K562 (cell line): ENCODE measurements around the gene RNF207. TPM values are rescaled to one million over a fixed set of nuclear protein-coding genes. Genes with fewer than 3 reads are reported as not detected.

Source experiments
- ATF1 ChIP-seq, 2 experiments: fragments of 450-650 bp in 1 of 2; IDR thresholded peaks; 2 replicates each; pipeline ENCODE4 v1.6.1; 2016; ENCODE audit warnings: missing compliant biosample characterization in 1 of 2, missing genetic modification characterization in 1 of 2
- C11orf30 ChIP-seq: fragments of 450-650 bp; IDR thresholded peaks from 2 replicates; pipeline ENCODE4 v1.6.1; 2016; ENCODE audit warnings: low read depth, mild to moderate bottlenecking
- CEBPB ChIP-seq: fragments of 450-650 bp; IDR thresholded peaks from 2 replicates; pipeline ENCODE4 v1.6.1; 2016; ENCODE audit warnings: missing genetic modification characterization, missing compliant biosample characterization
- EGR1 ChIP-seq: fragments of 450-650 bp; conservative IDR thresholded peaks from 2 replicates; pipeline ENCODE4 v1.6.1; 2017; ENCODE audit warnings: mild to moderate bottlenecking
- FIP1L1 ChIP-seq: fragments of 200-400 bp; formaldehyde crosslinking; IDR thresholded peaks from 2 replicates; pipeline ENCODE4 v1.6.1; 2018; ENCODE audit warnings: mild to moderate bottlenecking, low read depth, low read length; ENCODE audit not compliant: poor library complexity, severe bottlenecking
- GABPB1 ChIP-seq: sonication (generic); formaldehyde crosslinking; IDR thresholded peaks from 2 replicates; pipeline ENCODE4 v1.8.0; 2022; ENCODE audit warnings: mild to moderate bottlenecking, missing genetic modification reagents
- MYC ChIP-seq, 2 experiments: fragments of 250-450 bp in 1 of 2; sonication (Bioruptor Pico) in 1 of 2; IDR thresholded peaks; 2 replicates each; pipeline versions ENCODE4 v1.5.1 to v1.6.1; 2012 to 2021; ENCODE audit warnings: low read depth in 2 of 2, borderline replicate concordance in 1 of 2, improper control_type of control experiment in 1 of 2, low read length in 1 of 2, mild to moderate bottlenecking in 1 of 2, moderate library complexity in 1 of 2
- PCBP1 ChIP-seq: fragments of 200-400 bp; formaldehyde crosslinking; IDR thresholded peaks from 2 replicates; pipeline ENCODE4 v1.6.1; 2018; ENCODE audit warnings: mild to moderate bottlenecking, low read depth, low read length; ENCODE audit not compliant: poor library complexity, severe bottlenecking
- SAFB ChIP-seq: fragments of 200-400 bp; formaldehyde crosslinking; IDR thresholded peaks from 2 replicates; pipeline ENCODE4 v1.6.1; 2017; ENCODE audit warnings: low read depth, low read length, borderline replicate concordance
- XRCC5 ChIP-seq: fragments of 200-400 bp; formaldehyde crosslinking; IDR thresholded peaks from 2 replicates; pipeline ENCODE4 v1.6.1; 2017; ENCODE audit warnings: low read depth, mild to moderate bottlenecking, low read length
- ZNF586 ChIP-seq: fragments of 450-650 bp; formaldehyde crosslinking; conservative IDR thresholded peaks from 2 replicates; pipeline ENCODE4 v1.4.0; 2020; ENCODE audit warnings: mild to moderate bottlenecking, moderate library complexity
- ZNF778 ChIP-seq: fragments of 450-650 bp; formaldehyde crosslinking; IDR thresholded peaks from 2 replicates; pipeline ENCODE4 v1.4.0; 2020; ENCODE audit warnings: mild to moderate bottlenecking, moderate library complexity
- polyA plus RNA-seq, 8 experiments: library from polyadenylated mRNA; depleted of rRNA in 4 of 8; stranded (reverse) in 5 of 8; unstranded in 3 of 8; fragments of >200 nt; fragmentation: Nextera tagmentation in 2 of 8; fragmentation: Illumina TruSeq in 1 of 8; extraction: Ambion mirVana in 2 of 8; extraction: Trizol in 1 of 8; gene quantifications; 2 replicates each; pipeline versions ENCODE4 v1.2.1 to v1.2.3, GENCODE V29; 2011 to 2014; ENCODE audit warnings: inconsistent platforms in 1 of 8, missing spikeins in 1 of 8
- total RNA-seq, 7 experiments: library from RNA; depleted of rRNA in 6 of 7; stranded (reverse); fragments of >200 nt in 6 of 7; fragmentation: Illumina TruSeq in 2 of 7; extraction: Trizol in 2 of 7; gene quantifications; 2 replicates each; pipeline versions ENCODE4 v1.2.1 to v1.2.3, GENCODE V29; 2011 to 2021; ENCODE audit warnings: low replicate concordance in 1 of 7
- TF ChIP-seq, protein P1 (sequence below): fragments of 450-650 bp; formaldehyde crosslinking; conservative IDR thresholded peaks from 2 replicates; pipeline ENCODE4 v1.4.0; 2022; ENCODE audit warnings: mild to moderate bottlenecking, missing genetic modification characterization
- TF ChIP-seq, protein P2 (sequence below): sonication (generic); formaldehyde crosslinking; IDR thresholded peaks from 2 replicates; pipeline ENCODE4 v1.8.0; 2022; ENCODE audit warnings: missing genetic modification reagents, mild to moderate bottlenecking, moderate library complexity, borderline replicate concordance
- TF ChIP-seq, protein P3 (sequence below): sonication (generic); formaldehyde crosslinking; IDR thresholded peaks from 2 replicates; pipeline ENCODE4 v1.8.1; 2023; ENCODE audit warnings: missing genetic modification reagents, mild to moderate bottlenecking, borderline replicate concordance
- TF ChIP-seq, protein P4 (sequence below): fragments of 200-800 bp; sonication (Bioruptor generic); IDR thresholded peaks from 2 replicates; pipeline ENCODE4 v1.6.1; 2017; ENCODE audit warnings: missing genetic modification characterization, missing compliant biosample characterization

Gene RNF207
- total and polyA plus RNA-seq, 9 of the 15 experiments (the other 6 are each of a cell fraction or from before 2014, with no cell fraction given), result 2.7 to 30.6 (median 12.9) TPM

DNA sequence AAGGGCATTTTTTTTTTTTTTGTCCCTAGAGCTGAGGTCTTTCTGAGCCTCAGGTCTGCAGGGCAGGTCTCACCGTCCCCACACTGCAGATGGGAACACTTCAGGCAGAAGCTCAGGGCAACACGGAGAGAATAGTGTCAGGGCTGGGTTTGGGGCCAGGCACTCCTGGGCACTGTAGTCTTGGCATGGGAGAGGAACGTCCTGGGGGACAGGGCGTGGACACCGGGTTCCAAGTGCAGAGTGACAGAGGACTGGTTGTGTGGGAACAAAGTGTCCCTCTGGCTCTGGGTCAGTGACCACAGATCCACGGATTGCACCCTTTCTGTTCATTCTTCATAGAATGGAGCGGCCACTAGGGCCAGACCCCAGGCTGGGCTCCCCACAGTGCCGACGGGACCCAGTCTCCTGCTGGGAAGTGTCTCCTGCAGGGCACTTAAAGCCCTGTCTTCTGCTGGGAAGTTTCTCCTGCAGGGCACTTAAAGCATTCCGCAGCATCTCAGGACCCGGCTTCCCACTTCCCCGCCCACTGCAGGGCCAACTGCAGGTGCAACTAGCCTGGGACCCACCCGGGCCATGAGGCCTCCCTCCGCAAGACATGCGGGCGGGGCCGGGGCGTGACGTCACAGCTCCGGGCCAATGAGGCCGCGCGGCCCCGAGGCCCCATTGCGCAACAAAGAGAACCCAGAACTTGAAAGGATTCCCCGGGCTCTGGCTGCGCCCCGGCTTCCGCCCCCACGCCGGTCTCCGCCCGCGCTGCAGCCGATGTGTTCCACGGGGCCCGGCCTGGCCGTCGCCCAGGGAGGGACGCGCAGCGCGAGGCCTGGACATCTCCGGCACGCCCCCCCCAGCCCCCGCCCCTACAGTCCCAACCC is 53.8 kb downstream of the RNF207 start (continued):
- TF ChIP-seq ATF1 (CRISPR knock-in tag; IDR thresholded peaks at IDR 0.05) (peak; percentile 78), ATF1 (tag; IDR thresholded peaks at IDR 0.05) (peak; percentile 98), XRCC5 (0 out of 2 replicates have a peak, but pooled peaks have one; percentile 48), EGR1 (peak; percentile 66), C11orf30 (no peak), SAFB (0 out of 2 replicates have a peak, but pooled peaks have one; percentile 34), PCBP1 (peak; percentile 91), CEBPB (tag) (peak; percentile 100), ZNF586 (CRISPR knock-in tag) (no peak), MYC (IDR thresholded peaks at IDR 0.05; ENCODE audit: low read depth, low read length) (0 out of 2 replicates have a peak, but pooled peaks have one; percentile 22), MYC (CRISPR knock-in tag; IDR thresholded peaks at IDR 0.05; ENCODE audit: borderline replicate concordance, low read depth) (no peak), GABPB1 (0 out of 2 replicates have a peak, but pooled peaks have one; percentile 45), FIP1L1 (peak; percentile 24), ZNF778 (no peak)
- TF ChIP-seq, protein P1, sequence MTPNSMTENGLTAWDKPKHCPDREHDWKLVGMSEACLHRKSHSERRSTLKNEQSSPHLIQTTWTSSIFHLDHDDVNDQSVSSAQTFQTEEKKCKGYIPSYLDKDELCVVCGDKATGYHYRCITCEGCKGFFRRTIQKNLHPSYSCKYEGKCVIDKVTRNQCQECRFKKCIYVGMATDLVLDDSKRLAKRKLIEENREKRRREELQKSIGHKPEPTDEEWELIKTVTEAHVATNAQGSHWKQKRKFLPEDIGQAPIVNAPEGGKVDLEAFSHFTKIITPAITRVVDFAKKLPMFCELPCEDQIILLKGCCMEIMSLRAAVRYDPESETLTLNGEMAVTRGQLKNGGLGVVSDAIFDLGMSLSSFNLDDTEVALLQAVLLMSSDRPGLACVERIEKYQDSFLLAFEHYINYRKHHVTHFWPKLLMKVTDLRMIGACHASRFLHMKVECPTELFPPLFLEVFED (CRISPR knock-in tag), result no peak
- TF ChIP-seq, protein P2, sequence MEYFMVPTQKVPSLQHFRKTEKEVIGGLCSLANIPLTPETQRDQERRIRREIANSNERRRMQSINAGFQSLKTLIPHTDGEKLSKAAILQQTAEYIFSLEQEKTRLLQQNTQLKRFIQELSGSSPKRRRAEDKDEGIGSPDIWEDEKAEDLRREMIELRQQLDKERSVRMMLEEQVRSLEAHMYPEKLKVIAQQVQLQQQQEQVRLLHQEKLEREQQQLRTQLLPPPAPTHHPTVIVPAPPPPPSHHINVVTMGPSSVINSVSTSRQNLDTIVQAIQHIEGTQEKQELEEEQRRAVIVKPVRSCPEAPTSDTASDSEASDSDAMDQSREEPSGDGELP (CRISPR knock-in tag), result peak; percentile 48; the same call in 1 of the 2 replicates
- TF ChIP-seq, protein P3, sequence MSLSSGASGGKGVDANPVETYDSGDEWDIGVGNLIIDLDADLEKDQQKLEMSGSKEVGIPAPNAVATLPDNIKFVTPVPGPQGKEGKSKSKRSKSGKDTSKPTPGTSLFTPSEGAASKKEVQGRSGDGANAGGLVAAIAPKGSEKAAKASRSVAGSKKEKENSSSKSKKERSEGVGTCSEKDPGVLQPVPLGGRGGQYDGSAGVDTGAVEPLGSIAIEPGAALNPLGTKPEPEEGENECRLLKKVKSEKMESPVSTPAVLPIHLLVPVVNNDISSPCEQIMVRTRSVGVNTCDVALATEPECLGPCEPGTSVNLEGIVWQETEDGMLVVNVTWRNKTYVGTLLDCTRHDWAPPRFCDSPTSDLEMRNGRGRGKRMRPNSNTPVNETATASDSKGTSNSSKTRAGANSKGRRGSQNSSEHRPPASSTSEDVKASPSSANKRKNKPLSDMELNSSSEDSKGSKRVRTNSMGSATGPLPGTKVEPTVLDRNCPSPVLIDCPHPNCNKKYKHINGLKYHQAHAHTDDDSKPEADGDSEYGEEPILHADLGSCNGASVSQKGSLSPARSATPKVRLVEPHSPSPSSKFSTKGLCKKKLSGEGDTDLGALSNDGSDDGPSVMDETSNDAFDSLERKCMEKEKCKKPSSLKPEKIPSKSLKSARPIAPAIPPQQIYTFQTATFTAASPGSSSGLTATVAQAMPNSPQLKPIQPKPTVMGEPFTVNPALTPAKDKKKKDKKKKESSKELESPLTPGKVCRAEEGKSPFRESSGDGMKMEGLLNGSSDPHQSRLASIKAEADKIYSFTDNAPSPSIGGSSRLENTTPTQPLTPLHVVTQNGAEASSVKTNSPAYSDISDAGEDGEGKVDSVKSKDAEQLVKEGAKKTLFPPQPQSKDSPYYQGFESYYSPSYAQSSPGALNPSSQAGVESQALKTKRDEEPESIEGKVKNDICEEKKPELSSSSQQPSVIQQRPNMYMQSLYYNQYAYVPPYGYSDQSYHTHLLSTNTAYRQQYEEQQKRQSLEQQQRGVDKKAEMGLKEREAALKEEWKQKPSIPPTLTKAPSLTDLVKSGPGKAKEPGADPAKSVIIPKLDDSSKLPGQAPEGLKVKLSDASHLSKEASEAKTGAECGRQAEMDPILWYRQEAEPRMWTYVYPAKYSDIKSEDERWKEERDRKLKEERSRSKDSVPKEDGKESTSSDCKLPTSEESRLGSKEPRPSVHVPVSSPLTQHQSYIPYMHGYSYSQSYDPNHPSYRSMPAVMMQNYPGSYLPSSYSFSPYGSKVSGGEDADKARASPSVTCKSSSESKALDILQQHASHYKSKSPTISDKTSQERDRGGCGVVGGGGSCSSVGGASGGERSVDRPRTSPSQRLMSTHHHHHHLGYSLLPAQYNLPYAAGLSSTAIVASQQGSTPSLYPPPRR (CRISPR knock-in tag), result no peak
- TF ChIP-seq, protein P4, sequence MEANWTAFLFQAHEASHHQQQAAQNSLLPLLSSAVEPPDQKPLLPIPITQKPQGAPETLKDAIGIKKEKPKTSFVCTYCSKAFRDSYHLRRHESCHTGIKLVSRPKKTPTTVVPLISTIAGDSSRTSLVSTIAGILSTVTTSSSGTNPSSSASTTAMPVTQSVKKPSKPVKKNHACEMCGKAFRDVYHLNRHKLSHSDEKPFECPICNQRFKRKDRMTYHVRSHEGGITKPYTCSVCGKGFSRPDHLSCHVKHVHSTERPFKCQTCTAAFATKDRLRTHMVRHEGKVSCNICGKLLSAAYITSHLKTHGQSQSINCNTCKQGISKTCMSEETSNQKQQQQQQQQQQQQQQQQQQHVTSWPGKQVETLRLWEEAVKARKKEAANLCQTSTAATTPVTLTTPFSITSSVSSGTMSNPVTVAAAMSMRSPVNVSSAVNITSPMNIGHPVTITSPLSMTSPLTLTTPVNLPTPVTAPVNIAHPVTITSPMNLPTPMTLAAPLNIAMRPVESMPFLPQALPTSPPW (CRISPR knock-in tag), result peak; percentile 80
